ENCODE results near the gene FEM1C. TPM values are rescaled to one million over a fixed set of nuclear protein-coding genes. Genes with fewer than 3 reads are reported as not detected.

FEM1C gene
- total and polyA plus RNA-seq, 2 experiments from 2014 or later, result 4.7 to 21.6 TPM

DNA sequence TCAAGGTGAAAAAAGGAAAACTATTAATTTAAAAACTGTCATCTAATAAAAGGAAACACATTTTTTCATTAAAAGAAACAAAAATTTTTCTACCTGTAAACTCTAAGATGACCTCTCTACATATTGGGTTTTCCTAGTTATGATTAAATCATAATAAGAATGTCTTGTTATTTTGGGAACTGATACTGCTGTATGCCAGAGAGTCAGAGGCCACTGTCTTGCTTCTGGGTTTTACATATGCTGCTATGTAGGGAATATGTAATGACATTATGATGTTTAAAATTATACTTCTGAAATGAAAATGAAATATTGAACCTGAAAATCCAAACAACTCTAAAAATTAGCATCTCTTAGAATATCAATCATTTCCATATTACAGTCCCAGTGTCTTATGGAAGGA is 63.7 kb downstream of the FEM1C start:
- TF ChIP-seq, protein P1, sequence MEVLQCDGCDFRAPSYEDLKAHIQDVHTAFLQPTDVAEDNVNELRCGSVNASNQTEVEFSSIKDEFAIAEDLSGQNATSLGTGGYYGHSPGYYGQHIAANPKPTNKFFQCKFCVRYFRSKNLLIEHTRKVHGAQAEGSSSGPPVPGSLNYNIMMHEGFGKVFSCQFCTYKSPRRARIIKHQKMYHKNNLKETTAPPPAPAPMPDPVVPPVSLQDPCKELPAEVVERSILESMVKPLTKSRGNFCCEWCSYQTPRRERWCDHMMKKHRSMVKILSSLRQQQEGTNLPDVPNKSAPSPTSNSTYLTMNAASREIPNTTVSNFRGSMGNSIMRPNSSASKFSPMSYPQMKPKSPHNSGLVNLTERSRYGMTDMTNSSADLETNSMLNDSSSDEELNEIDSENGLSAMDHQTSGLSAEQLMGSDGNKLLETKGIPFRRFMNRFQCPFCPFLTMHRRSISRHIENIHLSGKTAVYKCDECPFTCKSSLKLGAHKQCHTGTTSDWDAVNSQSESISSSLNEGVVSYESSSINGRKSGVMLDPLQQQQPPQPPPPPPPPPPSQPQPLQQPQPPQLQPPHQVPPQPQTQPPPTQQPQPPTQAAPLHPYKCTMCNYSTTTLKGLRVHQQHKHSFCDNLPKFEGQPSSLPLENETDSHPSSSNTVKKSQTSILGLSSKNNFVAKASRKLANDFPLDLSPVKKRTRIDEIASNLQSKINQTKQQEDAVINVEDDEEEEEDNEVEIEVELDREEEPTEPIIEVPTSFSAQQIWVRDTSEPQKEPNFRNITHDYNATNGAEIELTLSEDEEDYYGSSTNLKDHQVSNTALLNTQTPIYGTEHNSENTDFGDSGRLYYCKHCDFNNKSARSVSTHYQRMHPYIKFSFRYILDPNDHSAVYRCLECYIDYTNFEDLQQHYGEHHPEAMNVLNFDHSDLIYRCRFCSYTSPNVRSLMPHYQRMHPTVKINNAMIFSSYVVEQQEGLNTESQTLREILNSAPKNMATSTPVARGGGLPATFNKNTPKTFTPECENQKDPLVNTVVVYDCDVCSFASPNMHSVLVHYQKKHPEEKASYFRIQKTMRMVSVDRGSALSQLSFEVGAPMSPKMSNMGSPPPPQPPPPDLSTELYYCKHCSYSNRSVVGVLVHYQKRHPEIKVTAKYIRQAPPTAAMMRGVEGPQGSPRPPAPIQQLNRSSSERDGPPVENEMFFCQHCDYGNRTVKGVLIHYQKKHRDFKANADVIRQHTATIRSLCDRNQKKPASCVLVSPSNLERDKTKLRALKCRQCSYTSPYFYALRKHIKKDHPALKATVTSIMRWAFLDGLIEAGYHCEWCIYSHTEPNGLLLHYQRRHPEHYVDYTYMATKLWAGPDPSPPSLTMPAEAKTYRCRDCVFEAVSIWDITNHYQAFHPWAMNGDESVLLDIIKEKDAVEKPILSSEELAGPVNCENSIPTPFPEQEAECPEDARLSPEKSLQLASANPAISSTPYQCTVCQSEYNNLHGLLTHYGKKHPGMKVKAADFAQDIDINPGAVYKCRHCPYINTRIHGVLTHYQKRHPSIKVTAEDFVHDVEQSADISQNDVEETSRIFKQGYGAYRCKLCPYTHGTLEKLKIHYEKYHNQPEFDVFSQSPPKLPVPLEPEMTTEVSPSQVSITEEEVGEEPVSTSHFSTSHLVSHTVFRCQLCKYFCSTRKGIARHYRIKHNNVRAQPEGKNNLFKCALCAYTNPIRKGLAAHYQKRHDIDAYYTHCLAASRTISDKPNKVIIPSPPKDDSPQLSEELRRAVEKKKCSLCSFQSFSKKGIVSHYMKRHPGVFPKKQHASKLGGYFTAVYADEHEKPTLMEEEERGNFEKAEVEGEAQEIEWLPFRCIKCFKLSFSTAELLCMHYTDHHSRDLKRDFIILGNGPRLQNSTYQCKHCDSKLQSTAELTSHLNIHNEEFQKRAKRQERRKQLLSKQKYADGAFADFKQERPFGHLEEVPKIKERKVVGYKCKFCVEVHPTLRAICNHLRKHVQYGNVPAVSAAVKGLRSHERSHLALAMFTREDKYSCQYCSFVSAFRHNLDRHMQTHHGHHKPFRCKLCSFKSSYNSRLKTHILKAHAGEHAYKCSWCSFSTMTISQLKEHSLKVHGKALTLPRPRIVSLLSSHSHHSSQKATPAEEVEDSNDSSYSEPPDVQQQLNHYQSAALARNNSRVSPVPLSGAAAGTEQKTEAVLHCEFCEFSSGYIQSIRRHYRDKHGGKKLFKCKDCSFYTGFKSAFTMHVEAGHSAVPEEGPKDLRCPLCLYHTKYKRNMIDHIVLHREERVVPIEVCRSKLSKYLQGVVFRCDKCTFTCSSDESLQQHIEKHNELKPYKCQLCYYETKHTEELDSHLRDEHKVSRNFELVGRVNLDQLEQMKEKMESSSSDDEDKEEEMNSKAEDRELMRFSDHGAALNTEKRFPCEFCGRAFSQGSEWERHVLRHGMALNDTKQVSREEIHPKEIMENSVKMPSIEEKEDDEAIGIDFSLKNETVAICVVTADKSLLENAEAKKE (CRISPR knock-in tag; IDR thresholded peaks at IDR 0.05), result no peak
- TF ChIP-seq, protein P2, sequence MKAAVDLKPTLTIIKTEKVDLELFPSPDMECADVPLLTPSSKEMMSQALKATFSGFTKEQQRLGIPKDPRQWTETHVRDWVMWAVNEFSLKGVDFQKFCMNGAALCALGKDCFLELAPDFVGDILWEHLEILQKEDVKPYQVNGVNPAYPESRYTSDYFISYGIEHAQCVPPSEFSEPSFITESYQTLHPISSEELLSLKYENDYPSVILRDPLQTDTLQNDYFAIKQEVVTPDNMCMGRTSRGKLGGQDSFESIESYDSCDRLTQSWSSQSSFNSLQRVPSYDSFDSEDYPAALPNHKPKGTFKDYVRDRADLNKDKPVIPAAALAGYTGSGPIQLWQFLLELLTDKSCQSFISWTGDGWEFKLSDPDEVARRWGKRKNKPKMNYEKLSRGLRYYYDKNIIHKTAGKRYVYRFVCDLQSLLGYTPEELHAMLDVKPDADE (IDR thresholded peaks at IDR 0.05), result no peak
- TF ChIP-seq EZH2 (IDR thresholded peaks at IDR 0.05; ENCODE audit: low read depth, unreplicated experiment), result no peak
- no peak for TF ChIP-seq NANOG (IDR thresholded peaks at IDR 0.05; ENCODE audit: borderline replicate concordance)
- no peak for TF ChIP-seq EZH2phosphoT487 (IDR thresholded peaks at IDR 0.05; ENCODE audit: unreplicated experiment)
- no peak for TF ChIP-seq POLR2AphosphoS5 (IDR thresholded peaks at IDR 0.05; ENCODE audit: low read depth)
- TF ChIP-seq CREB1 (CRISPR knock-in tag; IDR thresholded peaks at IDR 0.05; ENCODE audit: low read depth), result no peak
- TF ChIP-seq, protein P3, sequence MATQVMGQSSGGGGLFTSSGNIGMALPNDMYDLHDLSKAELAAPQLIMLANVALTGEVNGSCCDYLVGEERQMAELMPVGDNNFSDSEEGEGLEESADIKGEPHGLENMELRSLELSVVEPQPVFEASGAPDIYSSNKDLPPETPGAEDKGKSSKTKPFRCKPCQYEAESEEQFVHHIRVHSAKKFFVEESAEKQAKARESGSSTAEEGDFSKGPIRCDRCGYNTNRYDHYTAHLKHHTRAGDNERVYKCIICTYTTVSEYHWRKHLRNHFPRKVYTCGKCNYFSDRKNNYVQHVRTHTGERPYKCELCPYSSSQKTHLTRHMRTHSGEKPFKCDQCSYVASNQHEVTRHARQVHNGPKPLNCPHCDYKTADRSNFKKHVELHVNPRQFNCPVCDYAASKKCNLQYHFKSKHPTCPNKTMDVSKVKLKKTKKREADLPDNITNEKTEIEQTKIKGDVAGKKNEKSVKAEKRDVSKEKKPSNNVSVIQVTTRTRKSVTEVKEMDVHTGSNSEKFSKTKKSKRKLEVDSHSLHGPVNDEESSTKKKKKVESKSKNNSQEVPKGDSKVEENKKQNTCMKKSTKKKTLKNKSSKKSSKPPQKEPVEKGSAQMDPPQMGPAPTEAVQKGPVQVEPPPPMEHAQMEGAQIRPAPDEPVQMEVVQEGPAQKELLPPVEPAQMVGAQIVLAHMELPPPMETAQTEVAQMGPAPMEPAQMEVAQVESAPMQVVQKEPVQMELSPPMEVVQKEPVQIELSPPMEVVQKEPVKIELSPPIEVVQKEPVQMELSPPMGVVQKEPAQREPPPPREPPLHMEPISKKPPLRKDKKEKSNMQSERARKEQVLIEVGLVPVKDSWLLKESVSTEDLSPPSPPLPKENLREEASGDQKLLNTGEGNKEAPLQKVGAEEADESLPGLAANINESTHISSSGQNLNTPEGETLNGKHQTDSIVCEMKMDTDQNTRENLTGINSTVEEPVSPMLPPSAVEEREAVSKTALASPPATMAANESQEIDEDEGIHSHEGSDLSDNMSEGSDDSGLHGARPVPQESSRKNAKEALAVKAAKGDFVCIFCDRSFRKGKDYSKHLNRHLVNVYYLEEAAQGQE (IDR thresholded peaks at IDR 0.05; ENCODE audit: unreplicated experiment), result no peak
- no peak for TF ChIP-seq STAT1 (IDR thresholded peaks at IDR 0.05; ENCODE audit: unreplicated experiment)
- no peak for TF ChIP-seq ZNF331 (CRISPR knock-in tag; IDR thresholded peaks at IDR 0.05; ENCODE audit: low read depth)
- TF ChIP-seq JUNB (IDR thresholded peaks at IDR 0.05; ENCODE audit: unreplicated experiment), result no peak
- TF ChIP-seq, protein P4, sequence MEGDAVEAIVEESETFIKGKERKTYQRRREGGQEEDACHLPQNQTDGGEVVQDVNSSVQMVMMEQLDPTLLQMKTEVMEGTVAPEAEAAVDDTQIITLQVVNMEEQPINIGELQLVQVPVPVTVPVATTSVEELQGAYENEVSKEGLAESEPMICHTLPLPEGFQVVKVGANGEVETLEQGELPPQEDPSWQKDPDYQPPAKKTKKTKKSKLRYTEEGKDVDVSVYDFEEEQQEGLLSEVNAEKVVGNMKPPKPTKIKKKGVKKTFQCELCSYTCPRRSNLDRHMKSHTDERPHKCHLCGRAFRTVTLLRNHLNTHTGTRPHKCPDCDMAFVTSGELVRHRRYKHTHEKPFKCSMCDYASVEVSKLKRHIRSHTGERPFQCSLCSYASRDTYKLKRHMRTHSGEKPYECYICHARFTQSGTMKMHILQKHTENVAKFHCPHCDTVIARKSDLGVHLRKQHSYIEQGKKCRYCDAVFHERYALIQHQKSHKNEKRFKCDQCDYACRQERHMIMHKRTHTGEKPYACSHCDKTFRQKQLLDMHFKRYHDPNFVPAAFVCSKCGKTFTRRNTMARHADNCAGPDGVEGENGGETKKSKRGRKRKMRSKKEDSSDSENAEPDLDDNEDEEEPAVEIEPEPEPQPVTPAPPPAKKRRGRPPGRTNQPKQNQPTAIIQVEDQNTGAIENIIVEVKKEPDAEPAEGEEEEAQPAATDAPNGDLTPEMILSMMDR (conservative IDR thresholded peaks at IDR 0.05; ENCODE audit: low read depth in 2 of 2), result no peak
- no peak for TF ChIP-seq ZNF114 (CRISPR knock-in tag; IDR thresholded peaks at IDR 0.05)
- H2AFZ ChIP-seq, result no peak overlapping the region
- H3K27me3 Mint-ChIP-seq (ENCODE audit: insufficient read depth, low read depth, poor library complexity), result no peaks in the 10 kb centered on the region
- no peaks in the 10 kb centered on the region for H4K20me1 ChIP-seq (replicated peaks; ENCODE audit: insufficient read depth)
- 0 out of 2 replicates have a peak, but pooled peaks cover 4% of the 10 kb centered on the region for H3K4me1 ChIP-seq (ENCODE audit: insufficient read depth)
- no peaks in the 10 kb centered on the region; the same call in 2 of the 3 replicates for H3K4me1 Mint-ChIP-seq
- no peaks in the 10 kb centered on the region for H3K36me3 ChIP-seq (ENCODE audit: insufficient read depth)
- no peak overlapping the region for H3K4me3 ChIP-seq
- H3K27me3 ChIP-seq (ENCODE audit: insufficient read depth), result no peaks in the 10 kb centered on the region
- H3K9me2 ChIP-seq (ENCODE audit: insufficient read depth), result peaks cover 4% of the 10 kb centered on the region
- no peaks in the 10 kb centered on the region for H3K36me3 Mint-ChIP-seq (ENCODE audit: low read depth)
- ATAC-seq, result no peak
- no peak overlapping the region for H3K4me2 ChIP-seq
- H3F3A ChIP-seq (replicated peaks; ENCODE audit: low read depth), result no peaks in the 10 kb centered on the region
- no peak for DNase-seq (ENCODE audit: low spot score)
- no peak overlapping the region for H3K27ac ChIP-seq (ENCODE audit: low read depth)
- no peak overlapping the region for H3K27ac Mint-ChIP-seq
- H3K9me3 Mint-ChIP-seq, result no peaks in the 10 kb centered on the region
- no peak overlapping the region for H3K4me3 Mint-ChIP-seq
- no peaks in the 10 kb centered on the region for H3K79me2 ChIP-seq (replicated peaks; ENCODE audit: insufficient read depth)

All from GM23338 (cell line).